ENCODE results near the gene FLVCR2. TPM values are rescaled to one million over a fixed set of nuclear protein-coding genes. Genes with fewer than 3 reads are reported as not detected.

The FLVCR2 gene
- total RNA-seq, 4 donors from 2014 or later = 4.3 to 9.1 (median 6.3) TPM

DNA sequence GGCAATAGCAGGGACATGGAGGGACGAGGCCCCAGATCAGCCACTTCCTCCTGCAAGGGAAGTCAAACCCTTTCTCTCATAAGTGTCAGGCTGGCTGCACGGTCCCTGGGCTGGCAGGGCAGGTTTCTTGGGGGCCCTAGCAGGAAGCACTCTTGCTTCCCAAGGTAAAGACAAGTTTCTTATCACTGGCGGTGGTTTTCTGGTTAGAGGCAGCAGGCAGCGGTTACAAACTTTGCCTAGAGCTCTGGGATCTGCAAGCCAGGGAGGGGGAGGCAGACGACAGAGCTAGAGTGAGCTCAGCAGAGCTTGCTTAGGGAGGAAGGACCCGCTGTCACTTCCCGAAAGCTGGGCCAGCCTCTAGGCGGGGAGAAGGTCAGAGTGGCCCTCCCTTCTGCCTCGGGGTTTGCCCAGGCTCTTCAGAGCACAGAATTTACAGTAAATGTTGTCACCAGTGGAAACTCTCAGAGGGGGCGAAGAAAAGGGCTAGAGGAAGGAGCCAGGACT lies 35.8 kb upstream of the FLVCR2 start:
- Histone ChIP-seq H3K4me3 (replicated peaks in 1 of 3) (no peak overlapping the region), H3K4me1 (peaks cover 0 to 9% of the 10 kb centered on the region in 2 donors), H3K36me3 (no peaks in the 10 kb centered on the region), H3K27me3 (no peaks in the 10 kb centered on the region), H3K9me3 (no peaks in the 10 kb centered on the region), H3K27ac (peak overlapping the region in 1 of 3 donors; percentile 36)
- intact Hi-C loops (cut with DNase I) = no loop called here
- 32 to 43% methylated on average over 8 to 10 of the region's 10 CpGs for WGBS, 2 donors
- TF ChIP-seq, protein P1, sequence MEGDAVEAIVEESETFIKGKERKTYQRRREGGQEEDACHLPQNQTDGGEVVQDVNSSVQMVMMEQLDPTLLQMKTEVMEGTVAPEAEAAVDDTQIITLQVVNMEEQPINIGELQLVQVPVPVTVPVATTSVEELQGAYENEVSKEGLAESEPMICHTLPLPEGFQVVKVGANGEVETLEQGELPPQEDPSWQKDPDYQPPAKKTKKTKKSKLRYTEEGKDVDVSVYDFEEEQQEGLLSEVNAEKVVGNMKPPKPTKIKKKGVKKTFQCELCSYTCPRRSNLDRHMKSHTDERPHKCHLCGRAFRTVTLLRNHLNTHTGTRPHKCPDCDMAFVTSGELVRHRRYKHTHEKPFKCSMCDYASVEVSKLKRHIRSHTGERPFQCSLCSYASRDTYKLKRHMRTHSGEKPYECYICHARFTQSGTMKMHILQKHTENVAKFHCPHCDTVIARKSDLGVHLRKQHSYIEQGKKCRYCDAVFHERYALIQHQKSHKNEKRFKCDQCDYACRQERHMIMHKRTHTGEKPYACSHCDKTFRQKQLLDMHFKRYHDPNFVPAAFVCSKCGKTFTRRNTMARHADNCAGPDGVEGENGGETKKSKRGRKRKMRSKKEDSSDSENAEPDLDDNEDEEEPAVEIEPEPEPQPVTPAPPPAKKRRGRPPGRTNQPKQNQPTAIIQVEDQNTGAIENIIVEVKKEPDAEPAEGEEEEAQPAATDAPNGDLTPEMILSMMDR (IDR thresholded peaks at IDR 0.05) = no peak
- no peak for TF ChIP-seq POLR2A (IDR thresholded peaks at IDR 0.05)
- peak; percentile 40 to 41 for DNase-seq

DNA sequence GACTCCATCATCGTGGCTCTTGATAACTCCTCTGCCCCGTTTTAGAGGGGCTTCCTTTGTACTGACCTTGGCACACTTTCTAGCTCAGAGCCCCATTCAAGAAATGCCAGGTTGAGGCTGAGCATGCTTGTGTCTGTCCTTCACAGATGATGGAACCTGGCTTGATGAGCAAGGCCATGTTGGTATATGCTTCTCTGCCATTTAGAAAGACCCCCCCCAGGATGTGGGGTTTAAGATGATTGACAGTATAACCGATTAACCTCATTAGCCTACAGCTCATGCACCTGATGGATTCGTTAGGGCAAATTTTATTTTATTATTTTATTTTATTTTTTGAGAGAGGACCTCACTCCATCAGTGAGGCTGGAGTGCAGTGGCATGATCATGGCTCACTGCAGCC lies 35.2 kb upstream of the FLVCR2 start:
- intact Hi-C loops (cut with DNase I) = no loop called here
- TF ChIP-seq POLR2A (IDR thresholded peaks at IDR 0.05) = no peak
- TF ChIP-seq, protein P1 (IDR thresholded peaks at IDR 0.05) = no peak
- WGBS, 2 donors = 63 to 80% methylated on average over 4 of the region's 4 CpGs
- DNase-seq = no peak
- Histone ChIP-seq H3K4me1 (peaks cover 0 to 9% of the 10 kb centered on the region in 2 donors), H3K27me3 (no peaks in the 10 kb centered on the region), H3K4me3 (replicated peaks in 1 of 3) (no peak overlapping the region), H3K27ac (peak overlapping the region in 1 of 3 donors; percentile 36), H3K36me3 (no peaks in the 10 kb centered on the region), H3K9me3 (no peaks in the 10 kb centered on the region)

DNA sequence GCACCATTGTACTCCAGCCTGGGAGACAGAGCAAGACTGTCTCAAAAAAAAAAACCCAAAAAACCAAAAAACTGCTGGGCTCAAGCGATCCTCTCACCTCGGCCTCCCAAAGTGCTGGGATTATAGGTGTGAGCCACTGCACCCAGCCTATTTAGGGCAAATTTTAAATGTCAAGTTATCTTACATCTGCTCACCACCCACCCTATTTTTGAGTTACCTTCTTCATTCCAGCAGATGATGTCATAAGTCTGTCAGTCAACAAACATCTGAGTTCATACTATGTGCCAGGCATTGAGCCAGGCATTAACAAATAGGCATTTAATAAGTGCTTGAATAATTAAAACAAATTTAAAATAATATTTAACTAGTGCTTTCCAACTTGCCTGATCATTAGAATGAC lies 34.6 kb upstream of the FLVCR2 start:
- no peak overlapping the region for H3K4me3 ChIP-seq (replicated peaks in 1 of 3)
- WGBS, 2 donors = 94 to 98% methylated on average over 2 of the region's 2 CpGs
- no peaks in the 10 kb centered on the region for H3K27me3 ChIP-seq
- no peak for DNase-seq
- peaks cover 0 to 9% of the 10 kb centered on the region in 2 donors for H3K4me1 ChIP-seq
- H3K27ac ChIP-seq = no peak overlapping the region
- no peaks in the 10 kb centered on the region for H3K9me3 ChIP-seq
- intact Hi-C loops (cut with DNase I) = no loop called here
- TF ChIP-seq, protein P1 (IDR thresholded peaks at IDR 0.05) = no peak
- TF ChIP-seq POLR2A (IDR thresholded peaks at IDR 0.05) = no peak
- H3K36me3 ChIP-seq = no peaks in the 10 kb centered on the region

DNA sequence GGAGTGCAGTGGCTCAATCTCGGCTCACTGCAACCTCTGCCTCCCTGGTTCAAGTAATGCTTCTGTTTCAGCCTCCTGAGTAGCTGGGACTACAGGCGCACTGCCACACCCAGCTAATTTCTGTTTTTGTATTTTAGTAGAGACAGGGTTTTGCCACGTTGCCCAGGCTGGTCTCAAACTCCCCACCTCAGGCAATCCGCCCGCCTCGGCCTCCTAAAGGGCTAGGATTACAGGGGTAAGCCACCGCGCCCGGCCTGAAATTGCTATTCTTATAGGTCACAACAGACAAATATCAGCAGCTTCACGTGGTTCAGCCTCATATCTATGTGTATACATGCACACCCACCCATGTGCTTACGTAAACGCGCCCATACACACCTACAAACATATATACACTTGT lies 32.5 kb upstream of the FLVCR2 start:
- WGBS, 2 donors = 91 to 96% methylated on average over 13 of the region's 13 CpGs

DNA sequence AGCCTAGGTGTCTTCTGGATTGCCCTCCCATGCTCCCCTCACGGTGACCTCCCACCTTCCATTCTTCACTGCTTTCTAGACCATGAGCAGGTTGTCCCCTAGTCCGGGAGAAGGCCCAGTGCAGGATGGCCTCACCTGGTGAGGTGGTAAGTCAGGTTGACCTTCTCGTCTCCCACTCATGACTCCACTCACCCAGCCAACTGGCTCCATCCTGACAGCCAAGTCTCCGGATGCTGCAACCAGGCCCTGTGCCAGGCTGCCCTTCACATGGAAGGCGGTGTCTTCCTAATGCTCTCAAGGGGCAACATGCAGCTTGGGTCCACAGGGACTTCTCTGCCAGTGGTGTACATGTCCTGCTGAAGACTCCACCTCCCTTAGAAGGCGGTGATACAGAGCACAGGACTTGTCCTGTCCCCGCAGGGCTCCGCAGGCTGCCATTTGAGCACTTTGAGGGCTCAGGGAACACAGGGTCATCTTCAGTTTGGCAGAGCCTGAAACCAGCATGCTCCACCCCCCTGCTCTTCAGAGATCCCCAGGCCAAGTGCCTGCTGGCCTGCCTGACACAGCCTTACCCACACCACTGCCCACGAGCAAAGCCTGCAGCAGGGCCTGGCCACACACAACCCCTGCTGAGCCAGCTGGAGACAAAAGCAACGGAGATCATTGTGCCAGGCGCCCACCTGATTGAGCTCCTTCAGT lies 30.7 kb upstream of the FLVCR2 start:
- intact Hi-C loops (cut with DNase I) = no loop called here
- no peak for TF ChIP-seq POLR2A (IDR thresholded peaks at IDR 0.05)
- TF ChIP-seq, protein P1 (IDR thresholded peaks at IDR 0.05) = no peak
- Histone ChIP-seq H3K36me3 (no peaks in the 10 kb centered on the region), H3K4me1 (peaks cover 0 to 3% of the 10 kb centered on the region in 2 donors), H3K9me3 (no peaks in the 10 kb centered on the region), H3K4me3 (replicated peaks in 1 of 3) (no peak overlapping the region), H3K27me3 (no peaks in the 10 kb centered on the region), H3K27ac (no peak overlapping the region)
- WGBS, 2 donors = 84 to 90% methylated on average over 5 to 9 of the region's 11 CpGs
- no peak for DNase-seq

More for the DNA sequence above, 32.5 kb upstream of the FLVCR2 start:
- Histone ChIP-seq H3K36me3 (no peaks in the 10 kb centered on the region), H3K27ac (no peak overlapping the region), H3K27me3 (no peaks in the 10 kb centered on the region), H3K4me1 (peaks cover 0 to 9% of the 10 kb centered on the region in 2 donors), H3K4me3 (replicated peaks in 1 of 3) (no peak overlapping the region), H3K9me3 (no peaks in the 10 kb centered on the region)
- TF ChIP-seq POLR2A (IDR thresholded peaks at IDR 0.05) = no peak
- TF ChIP-seq, protein P1 (IDR thresholded peaks at IDR 0.05) = no peak
- DNase-seq = no peak
- intact Hi-C loops (cut with DNase I) = no loop called here
